Measurements from ENCODE around the gene ZNF521.

Gene ZNF521

GRCh38 chr18:25141399-25141798 lies 210.6 kb downstream of the ZNF521 start:
- no peaks in the 10 kb centered on the region for H3K36me3 Mint-ChIP-seq (ENCODE audit: low read depth)
- TF ChIP-seq CTCF (IDR thresholded peaks at IDR 0.05; ENCODE audit: unreplicated experiment in 3 of 3) = no peak
- H3K4me1 Mint-ChIP-seq = peaks cover 63% of the 10 kb centered on the region
- peak overlapping the region; percentile 54 to 77 (median 63) for H3K27ac Mint-ChIP-seq
- H3K9me3 Mint-ChIP-seq = no peaks in the 10 kb centered on the region
- no peaks in the 10 kb centered on the region for H3K27me3 Mint-ChIP-seq (ENCODE audit: low read depth)
- H3K4me3 Mint-ChIP-seq = no peak overlapping the region

GRCh38 chr18:25140962-25141308 lies 211.0 kb downstream of the ZNF521 start:
- no peaks in the 10 kb centered on the region for H3K9me3 Mint-ChIP-seq
- no peak overlapping the region for H3K4me3 Mint-ChIP-seq
- no peaks in the 10 kb centered on the region for H3K36me3 Mint-ChIP-seq (ENCODE audit: low read depth)
- peak overlapping the region in 2 of 3 experiments; percentile 62 to 77 for H3K27ac Mint-ChIP-seq
- no peak for TF ChIP-seq CTCF (IDR thresholded peaks at IDR 0.05; ENCODE audit: unreplicated experiment in 3 of 3)
- peaks cover 66% of the 10 kb centered on the region for H3K4me1 Mint-ChIP-seq
- H3K27me3 Mint-ChIP-seq (ENCODE audit: low read depth) = no peaks in the 10 kb centered on the region

GRCh38 chr18:25140124-25140961 lies 211.6 kb downstream of the ZNF521 start:
- peak overlapping the region; percentile 33 to 77 (median 62) for H3K27ac Mint-ChIP-seq
- peaks cover 69% of the 10 kb centered on the region for H3K4me1 Mint-ChIP-seq
- H3K36me3 Mint-ChIP-seq (ENCODE audit: low read depth) = no peaks in the 10 kb centered on the region
- H3K4me3 Mint-ChIP-seq = peak overlapping the region in 1 of 3 experiments; percentile 2
- no peaks in the 10 kb centered on the region for H3K27me3 Mint-ChIP-seq (ENCODE audit: low read depth)
- no peak for TF ChIP-seq CTCF (IDR thresholded peaks at IDR 0.05; ENCODE audit: unreplicated experiment in 3 of 3)
- no peaks in the 10 kb centered on the region for H3K9me3 Mint-ChIP-seq

- Mint-ChIP-seq H3K27ac (peak overlapping the region; percentile 50 to 87 (median 82)), H3K4me3 (peak overlapping the region in 1 of 3 experiments; percentile 4), H3K9me3 (no peaks in the 10 kb centered on the region), H3K4me1 (peaks cover 79% of the 10 kb centered on the region), H3K36me3 (ENCODE audit: low read depth) (peaks cover 7% of the 10 kb centered on the region), H3K27me3 (ENCODE audit: low read depth) (no peaks in the 10 kb centered on the region)
- no peak for TF ChIP-seq CTCF (IDR thresholded peaks at IDR 0.05; ENCODE audit: unreplicated experiment in 3 of 3)
Measured at GRCh38 chr18:25137197-25137472, 214.8 kb downstream of the ZNF521 start.

- peaks cover 73% of the 10 kb centered on the region for H3K4me1 Mint-ChIP-seq
- peak overlapping the region in 1 of 3 experiments; percentile 4 for H3K4me3 Mint-ChIP-seq
- H3K27ac Mint-ChIP-seq = peak overlapping the region; percentile 75 to 87 (median 82)
- peaks cover 12% of the 10 kb centered on the region for H3K36me3 Mint-ChIP-seq (ENCODE audit: low read depth)
- no peak for TF ChIP-seq CTCF (IDR thresholded peaks at IDR 0.05; ENCODE audit: unreplicated experiment in 3 of 3)
- H3K9me3 Mint-ChIP-seq = no peaks in the 10 kb centered on the region
- no peaks in the 10 kb centered on the region for H3K27me3 Mint-ChIP-seq (ENCODE audit: low read depth)
Measured at GRCh38 chr18:25136416-25137196, 215.4 kb downstream of the ZNF521 start.

Data from nephron (organoid).